ENCODE results near the gene ZNF384. TPM values are rescaled to one million over a fixed set of nuclear protein-coding genes. Genes with fewer than 3 reads are reported as not detected.

ZNF384 gene
- total RNA-seq, 2 experiments from 2014 or later, result 61.4 to 79.0 TPM

- CTCF ChIA-PET, result interaction anchor here (0.6 to 1.9 kb wide), 4 partner anchors 21 to 234 kb away, joined by 3 to 4 read pairs (median 3); partner anchors contain the start of gene TAPBPL
- POLR2A ChIA-PET, result no interaction called here
- H3K27me3 Mint-ChIP-seq, result no peaks in the 10 kb centered on the region
- DNase-seq, result no peak
- peak overlapping the region; percentile 19 for H3K27ac Mint-ChIP-seq
- H3K4me1 Mint-ChIP-seq, result peaks cover 49% of the 10 kb centered on the region
- intact Hi-C loops (cut with DNase I, micrococcal nuclease), result loop anchor here in 1 of 2 experiments (5.0 kb wide), 3 partner anchors 79 to 119 kb away; partner anchors contain the start of genes CHD4 and NOP2
- H3K4me3 Mint-ChIP-seq, result no peak overlapping the region
- no peak for ATAC-seq
- peaks cover 43% of the 10 kb centered on the region for H3K36me3 Mint-ChIP-seq (ENCODE audit: low read depth)
- H3K9me3 Mint-ChIP-seq (ENCODE audit: low read depth), result no peaks in the 10 kb centered on the region
These were observed 3.4 kb downstream of the ZNF384 start for GRCh38 chr12:6685814-6686213.

- Mint-ChIP-seq H3K4me3 (no peak overlapping the region), H3K9me3 (ENCODE audit: low read depth) (no peaks in the 10 kb centered on the region), H3K27ac (peak overlapping the region; percentile 82), H3K27me3 (no peaks in the 10 kb centered on the region), H3K36me3 (ENCODE audit: low read depth) (peaks cover 52% of the 10 kb centered on the region), H3K4me1 (peaks cover 46% of the 10 kb centered on the region)
- ATAC-seq, result peak; percentile 12
- ChIA-PET POLR2A (interaction anchor here (0.6 to 1.0 kb wide), 4 partner anchors 39 to 189 kb away, joined by 3 to 5 read pairs (median 4); partner anchors contain the start of genes COPS7A, NOP2 and SPSB2), CTCF (interaction anchor here (0.6 to 2.3 kb wide), 41 partner anchors 9 to 320 kb away, joined by 3 to 20 read pairs (median 4); partner anchors contain the start of genes COPS7A, GPR162, MLF2 and TPI1)
- intact Hi-C loops (cut with DNase I, micrococcal nuclease), result loop anchor here (1.0 to 5.0 kb wide), 6 partner anchors 21 to 141 kb away; partner anchors contain the start of genes CHD4 (in 1 of the 2), ING4 (in 1 of the 2) and NOP2 (in 1 of the 2)
- DNase-seq, result peak; percentile 75
These were observed 4.6 kb downstream of the ZNF384 start for GRCh38 chr12:6684609-6685008.

- H3K36me3 Mint-ChIP-seq (ENCODE audit: low read depth), result peaks cover 67% of the 10 kb centered on the region
These were observed 12.2 kb downstream of the ZNF384 start for GRCh38 chr12:6676962-6677361.

GRCh38 chr12:6672143-6672542 lies 17.0 kb downstream of the ZNF384 start:
- Mint-ChIP-seq H3K27ac (no peak overlapping the region), H3K4me1 (no peaks in the 10 kb centered on the region), H3K4me3 (no peak overlapping the region), H3K36me3 (ENCODE audit: low read depth) (peaks cover 68% of the 10 kb centered on the region), H3K9me3 (ENCODE audit: low read depth) (no peaks in the 10 kb centered on the region), H3K27me3 (no peaks in the 10 kb centered on the region)
- no peak for DNase-seq
- POLR2A ChIA-PET, result no interaction called here
- ATAC-seq, result no peak
- CTCF ChIA-PET, result interaction anchor here (3.7 kb wide), 1 partner anchor 12 kb away, joined by 16 read pairs; no protein-coding TSS in a partner anchor
- intact Hi-C loops (cut with DNase I, micrococcal nuclease), result no loop called here

More at GRCh38 chr12:6676962-6677361, 12.2 kb downstream of the ZNF384 start:
- no peak for ATAC-seq
- CTCF ChIA-PET, result no interaction called here
- POLR2A ChIA-PET, result no interaction called here
- Mint-ChIP-seq H3K9me3 (ENCODE audit: low read depth) (no peaks in the 10 kb centered on the region), H3K4me1 (peaks cover 4% of the 10 kb centered on the region), H3K27me3 (no peaks in the 10 kb centered on the region), H3K27ac (no peak overlapping the region), H3K4me3 (no peak overlapping the region)
- intact Hi-C loops (cut with DNase I, micrococcal nuclease), result no loop called here
- DNase-seq, result no peak

GRCh38 chr12:6667559-6668210 lies 21.5 kb downstream of the ZNF384 start:
- ChIA-PET CTCF (interaction anchor here (0.6 to 1.8 kb wide), 2 partner anchors 14 to 448 kb away, joined by 3 to 5 read pairs; no protein-coding TSS in a partner anchor), POLR2A (interaction anchor here (0.6 to 0.7 kb wide), 2 partner anchors 42 to 115 kb away, joined by 4 read pairs; no protein-coding TSS in a partner anchor)
- ATAC-seq, result no peak
- DNase-seq, result no peak
- intact Hi-C loops (cut with DNase I, micrococcal nuclease), result no loop called here
- no peaks in the 10 kb centered on the region for H3K27me3 Mint-ChIP-seq
- no peak overlapping the region for H3K27ac Mint-ChIP-seq
- no peak overlapping the region for H3K4me3 Mint-ChIP-seq
- peaks cover 13% of the 10 kb centered on the region for H3K4me1 Mint-ChIP-seq
- H3K36me3 Mint-ChIP-seq (ENCODE audit: low read depth), result peaks cover 60% of the 10 kb centered on the region
- peaks cover 2% of the 10 kb centered on the region for H3K9me3 Mint-ChIP-seq (ENCODE audit: low read depth)

GRCh38 chr12:6666211-6666610 lies 23.0 kb downstream of the ZNF384 start:
- intact Hi-C loops (cut with DNase I, micrococcal nuclease), result no loop called here
- Mint-ChIP-seq H3K9me3 (ENCODE audit: low read depth) (peaks cover 2% of the 10 kb centered on the region), H3K36me3 (ENCODE audit: low read depth) (peaks cover 46% of the 10 kb centered on the region), H3K4me3 (no peak overlapping the region), H3K4me1 (peaks cover 21% of the 10 kb centered on the region), H3K27me3 (no peaks in the 10 kb centered on the region), H3K27ac (no peak overlapping the region)
- ChIA-PET CTCF (interaction anchor here (0.7 to 1.8 kb wide), 4 partner anchors 8 to 203 kb away, joined by 4 to 5 read pairs (median 4); partner anchors contain the start of gene ZNF384), POLR2A (interaction anchor here (0.5 kb wide), 1 partner anchor 53 kb away, joined by 8 read pairs; no protein-coding TSS in a partner anchor)
- ATAC-seq, result no peak
- no peak for DNase-seq

- Mint-ChIP-seq H3K36me3 (ENCODE audit: low read depth) (peaks cover 38% of the 10 kb centered on the region), H3K4me3 (no peak overlapping the region), H3K4me1 (peaks cover 21% of the 10 kb centered on the region), H3K9me3 (ENCODE audit: low read depth) (peaks cover 2% of the 10 kb centered on the region), H3K27me3 (no peaks in the 10 kb centered on the region), H3K27ac (no peak overlapping the region)
- no peak for DNase-seq
- no peak for ATAC-seq
- ChIA-PET POLR2A (interaction anchor here (0.9 kb wide), 1 partner anchor 59 kb away, joined by 5 read pairs; the partner anchor contains the start of gene COPS7A), CTCF (interaction anchor here (0.6 to 2.8 kb wide), 9 partner anchors 19 to 188 kb away, joined by 3 to 15 read pairs (median 4); partner anchors contain the start of genes USP5 and ZNF384)
- intact Hi-C loops (cut with DNase I, micrococcal nuclease), result no loop called here
These were observed 24.3 kb downstream of the ZNF384 start for GRCh38 chr12:6664902-6665301.

GRCh38 chr12:6662906-6663742 lies 26.1 kb downstream of the ZNF384 start, which contains the start of gene ING4:
ING4 (minus strand) TSS chr12:6663119; CDS start chr12:6663101, 18 bp downstream.
- intact Hi-C loops (cut with DNase I, micrococcal nuclease), result loop anchor here (1.0 to 2.0 kb wide), 15 partner anchors 21 to 1363 kb away; partner anchors contain the start of genes COPS7A (in 2 of the 2), USP5 (in 2 of the 2), ZNF384 (in 2 of the 2) and CHD4 (in 1 of the 2)
- CTCF ChIA-PET, result interaction anchor here (0.7 to 2.8 kb wide), 8 partner anchors 21 to 210 kb away, joined by 3 to 15 read pairs (median 4); partner anchors contain the start of genes SPSB2, USP5 and ZNF384
- H3K27me3 Mint-ChIP-seq, result no peaks in the 10 kb centered on the region
- ATAC-seq (peak; percentile 98), DNase-seq (peak; percentile 98)
- peaks cover 27% of the 10 kb centered on the region for H3K36me3 Mint-ChIP-seq (ENCODE audit: low read depth)
- H3K4me3 Mint-ChIP-seq, result peak within 1 kb of the TSS; percentile 84
- H3K27ac Mint-ChIP-seq, result peak within 1 kb of the TSS; percentile 91
- POLR2A ChIA-PET, result interaction anchor here (0.6 to 0.9 kb wide), 2 partner anchors 12 to 26 kb away, joined by 3 read pairs; no protein-coding TSS in a partner anchor
- H3K9me3 Mint-ChIP-seq (ENCODE audit: low read depth), result peaks cover 2% of the 10 kb centered on the region
- H3K4me1 Mint-ChIP-seq, result peaks cover 24% of the 10 kb centered on the region

GRCh38 chr12:6662602-6662905 lies 26.6 kb downstream of the ZNF384 start:
- intact Hi-C loops (cut with DNase I, micrococcal nuclease), result loop anchor here (2.0 kb wide), 4 partner anchors 46 to 526 kb away; partner anchors contain the start of genes COPS7A (in 1 of the 2), IFFO1 (in 1 of the 2) and PEX5 (in 1 of the 2)

GRCh38 chr12:6653987-6654386 lies 35.2 kb downstream of the ZNF384 start:
- POLR2A ChIA-PET, result no interaction called here
- H3K4me1 Mint-ChIP-seq, result peaks cover 3% of the 10 kb centered on the region
- CTCF ChIA-PET, result interaction anchor here (1.0 kb wide), 2 partner anchors 30 to 181 kb away, joined by 3 to 4 read pairs; no protein-coding TSS in a partner anchor
- H3K36me3 Mint-ChIP-seq (ENCODE audit: low read depth), result peaks cover 20% of the 10 kb centered on the region
- intact Hi-C loops (cut with DNase I, micrococcal nuclease), result no loop called here
- no peak overlapping the region for H3K4me3 Mint-ChIP-seq
- H3K27ac Mint-ChIP-seq, result no peak overlapping the region
- H3K9me3 Mint-ChIP-seq (ENCODE audit: low read depth), result no peaks in the 10 kb centered on the region
- H3K27me3 Mint-ChIP-seq, result no peaks in the 10 kb centered on the region
- ATAC-seq, result no peak
- DNase-seq, result no peak

More at GRCh38 chr12:6662602-6662905, 26.6 kb downstream of the ZNF384 start:
- ChIA-PET CTCF (interaction anchor here (1.3 kb wide), 1 partner anchor 61 kb away, joined by 3 read pairs; the partner anchor contains the start of gene COPS7A), POLR2A (no interaction called here)
- peaks cover 21% of the 10 kb centered on the region for H3K36me3 Mint-ChIP-seq (ENCODE audit: low read depth)
- H3K9me3 Mint-ChIP-seq (ENCODE audit: low read depth), result peaks cover 2% of the 10 kb centered on the region
- peak; percentile 57 for ATAC-seq
- H3K27ac Mint-ChIP-seq, result peak overlapping the region; percentile 91
- H3K4me3 Mint-ChIP-seq, result peak overlapping the region; percentile 84
- H3K4me1 Mint-ChIP-seq, result peaks cover 24% of the 10 kb centered on the region
- no peaks in the 10 kb centered on the region for H3K27me3 Mint-ChIP-seq
- no peak for DNase-seq
